ENCODE measurements around the gene TOMT. TPM values are rescaled to one million over a fixed set of nuclear protein-coding genes. Genes with fewer than 3 reads are reported as not detected.

The TOMT gene
- total RNA-seq, 1 experiment from 2014 or later = not detected

Other genes starting within 250 kb of the TOMT start
- not detected in 2 replicates for gene DEFB131B, start 227.5 kb upstream of the TOMT start, total RNA-seq (2014; rRNA removed; shearing (Covaris generic))
- 4.0 and 8.6 TPM in 2 replicates for gene XNDC1N, start 177.3 kb upstream of the TOMT start, total RNA-seq (2014; rRNA removed; shearing (Covaris generic))
- 30.6 and 33.9 TPM in 2 replicates for gene RNF121, start 176.9 kb upstream of the TOMT start, total RNA-seq (2014; rRNA removed; shearing (Covaris generic))
- 3.4 and 4.9 TPM in 2 replicates for gene IL18BP, start 107.0 kb upstream of the TOMT start, total RNA-seq (2014; rRNA removed; shearing (Covaris generic))
- gene NUMA1, start 25.4 kb upstream of the TOMT start, total RNA-seq (2014; rRNA removed; shearing (Covaris generic)) = 74.2 and 76.7 TPM in 2 replicates
- 3.3 and 6.4 TPM in 2 replicates for gene LRRC51, start 25.1 kb upstream of the TOMT start, total RNA-seq (2014; rRNA removed; shearing (Covaris generic))
- gene LAMTOR1, start 2.6 kb upstream of the TOMT start, total RNA-seq (2014; rRNA removed; shearing (Covaris generic)) = 86.8 and 90.6 TPM in 2 replicates
- gene ANAPC15, start 6.8 kb downstream of the TOMT start, total RNA-seq (2014; rRNA removed; shearing (Covaris generic)) = 38.8 and 56.7 TPM in 2 replicates
- not detected in 2 replicates for gene FOLR3, start 29.8 kb downstream of the TOMT start, total RNA-seq (2014; rRNA removed; shearing (Covaris generic))
- gene FOLR1, start 86.2 kb downstream of the TOMT start, total RNA-seq (2014; rRNA removed; shearing (Covaris generic)) = not detected in 2 replicates
- gene FOLR2, start 110.9 kb downstream of the TOMT start, total RNA-seq (2014; rRNA removed; shearing (Covaris generic)) = not detected in 2 replicates
- 27.4 and 57.3 TPM in 2 replicates for gene INPPL1, start 118.8 kb downstream of the TOMT start, total RNA-seq (2014; rRNA removed; shearing (Covaris generic))
- gene PHOX2A, start 138.3 kb downstream of the TOMT start, total RNA-seq (2014; rRNA removed; shearing (Covaris generic)) = not detected in 2 replicates

Data from Daoy (cell line).